GM10266 (cell line): Measurements from ENCODE around the gene RPL4.
A peak's percentile ranks its signal among the peaks of the same experiment; 100 is the strongest.

Experiments used
- DNase-seq: peaks from one replicate; pipeline ENCODE4 v3.0.0; 2012; ENCODE audit errors: extremely low spot score
- CTCF ChIP-seq: IDR thresholded peaks from 2 replicates; pipeline ENCODE4 v1.5.1; 2012; ENCODE audit warnings: mild to moderate bottlenecking, low read depth; ENCODE audit not compliant: control insufficient read depth, insufficient read depth; ENCODE audit errors: missing control alignments

RPL4 gene

DNA sequence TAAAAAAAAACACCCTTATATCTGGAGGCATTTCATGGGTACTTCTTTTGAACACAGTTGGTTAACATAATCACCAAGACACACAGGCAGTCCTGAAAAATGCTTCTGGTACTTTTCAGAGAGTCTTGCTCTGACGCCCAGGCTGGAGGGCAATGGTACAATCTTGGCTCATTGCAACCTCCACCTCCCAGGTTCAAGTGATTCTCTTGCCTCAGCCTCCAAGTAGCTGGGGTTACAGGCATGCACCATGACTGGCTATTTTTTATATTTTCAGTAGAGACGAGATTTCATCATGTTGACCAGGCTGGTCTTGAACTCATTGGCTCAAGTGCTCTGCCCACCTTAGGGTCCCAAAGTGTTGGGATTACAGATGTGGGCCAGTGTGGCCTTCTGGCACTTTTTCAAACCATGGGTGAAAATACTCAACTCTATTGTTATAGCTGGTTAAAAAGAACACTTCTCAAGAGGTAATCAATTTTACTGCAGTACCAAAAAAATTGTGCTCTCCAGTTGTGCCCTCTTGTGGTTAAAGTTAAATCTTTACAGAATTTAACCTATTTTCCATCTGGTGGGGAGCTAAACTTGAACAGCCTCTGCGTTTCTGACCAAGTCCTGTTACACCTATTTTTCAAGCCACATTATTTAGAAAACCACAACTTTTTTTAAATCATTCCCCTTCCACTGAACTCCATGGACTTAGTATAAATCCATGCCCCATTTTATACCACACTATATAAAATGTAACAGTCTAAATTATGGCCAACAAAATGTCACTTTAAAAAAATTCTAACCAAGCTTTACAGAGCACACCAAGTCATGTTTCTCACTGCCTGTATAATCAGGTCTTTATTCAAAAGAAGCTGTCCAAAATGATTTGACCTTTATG is 5.9 kb downstream of the RPL4 start:
- peak; percentile 33 for TF ChIP-seq CTCF
- DNase-seq = no peak

- TF ChIP-seq CTCF = peak; percentile 91
- peak; percentile 84 for DNase-seq
Observed at GRCh38 chr15:66497502-66498455, 6.9 kb downstream of the RPL4 start, which contains the start of gene SNAPC5. Gene SNAPC5 (minus strand): TSS chr15:66497762. CDS start chr15:66497731, 31 bp downstream.

GRCh38 chr15:66496951-66497501 is 7.6 kb downstream of the RPL4 start:
- no peak for DNase-seq
- no peak for TF ChIP-seq CTCF

DNA sequence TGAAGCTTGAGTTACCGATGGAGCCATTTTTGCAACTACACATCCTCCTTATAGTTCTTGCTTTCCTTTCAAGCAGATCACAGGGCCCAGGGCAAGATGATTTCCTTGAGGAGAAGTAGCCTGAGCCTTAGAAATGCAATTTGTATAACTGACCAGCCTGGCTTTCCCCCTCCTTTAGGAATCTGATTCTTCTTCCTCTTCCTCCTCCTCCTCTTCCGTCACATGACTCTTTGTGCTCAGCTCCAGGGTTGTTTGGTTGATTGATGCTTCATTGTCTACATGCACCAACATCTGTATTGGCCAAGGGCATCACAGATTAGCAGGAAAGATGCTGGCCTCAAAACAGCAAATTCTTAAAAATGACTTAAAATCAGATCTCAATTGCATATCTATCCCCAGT is 10.4 kb downstream of the RPL4 start:
- TF ChIP-seq CTCF = no peak
- DNase-seq = no peak

- no peak for DNase-seq
- TF ChIP-seq CTCF = no peak
Observed at GRCh38 chr15:66491846-66492245, 12.8 kb downstream of the RPL4 start.

DNA sequence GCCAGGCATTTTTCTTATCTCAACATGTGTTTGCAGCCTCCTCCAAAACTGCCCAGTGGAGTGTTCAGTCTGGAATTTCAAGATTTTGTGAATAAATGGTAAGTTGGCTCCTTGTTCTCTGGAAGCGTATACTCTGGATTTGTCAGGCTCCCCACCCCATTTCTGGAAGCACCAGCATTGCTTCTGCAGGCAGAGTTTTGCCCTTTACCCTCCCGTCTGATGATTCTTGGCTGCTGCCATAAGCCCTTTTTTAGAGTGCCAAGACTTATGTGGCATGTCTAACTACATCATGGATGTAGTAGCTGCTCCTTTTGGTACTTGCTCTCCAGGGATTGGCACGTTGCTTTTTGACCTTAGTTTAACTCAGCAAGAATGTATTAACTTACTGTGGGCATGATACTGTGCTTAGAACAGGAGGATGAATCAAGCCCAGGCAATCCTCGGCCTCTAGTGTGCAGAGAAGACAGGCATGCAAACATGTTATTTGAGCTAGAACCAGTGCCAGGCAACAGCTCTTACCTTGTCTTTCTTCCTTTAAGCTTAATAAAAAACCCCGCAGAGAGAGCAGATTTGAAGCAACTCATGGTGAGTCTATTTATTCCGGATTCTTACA is 15.4 kb downstream of the RPL4 start:
- DNase-seq = no peak
- no peak for TF ChIP-seq CTCF
